Lower leg skin (tissue), 3 donors: ENCODE data around the gene ARHGAP21.

Experiments
- POLR2A ChIP-seq, 2 donors: fragments of 450-650 bp; IDR thresholded peaks; one replicate each; pipeline ENCODE4 v1.6.1; 2016 to 2017; ENCODE audit warnings: antibody characterized with exemption in 2 of 2, mild to moderate bottlenecking in 1 of 2, moderate library complexity in 1 of 2
- TF ChIP-seq, protein P1 (sequence below), 3 donors: fragments of 450-650 bp; IDR thresholded peaks; one replicate each; pipeline ENCODE4 v1.5.1; 2016; ENCODE audit warnings: antibody characterized with exemption in 3 of 3, mild to moderate bottlenecking in 3 of 3, moderate library complexity in 2 of 3

DNA sequence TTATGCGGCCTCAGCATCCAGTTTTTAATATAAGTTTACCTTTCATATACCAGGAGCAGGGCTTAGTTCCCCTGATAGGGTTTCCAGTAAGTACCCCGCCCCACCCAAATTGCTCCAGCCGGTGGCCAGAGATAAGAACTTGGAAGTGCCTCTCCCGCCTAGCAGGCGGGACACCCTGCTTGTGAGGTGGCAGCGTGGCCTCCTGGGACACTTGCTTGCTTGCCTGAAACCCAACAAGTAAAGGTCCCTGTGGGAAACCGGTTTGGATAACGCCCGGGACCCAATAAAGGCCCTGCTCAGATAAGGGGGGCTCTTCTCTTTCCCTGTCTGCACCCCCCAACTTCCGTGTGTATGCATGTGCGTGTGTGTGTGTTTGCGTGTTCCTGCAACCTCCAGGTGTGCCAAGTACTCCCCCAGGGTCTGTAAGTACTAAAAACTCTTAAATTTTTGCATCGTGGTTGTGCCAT, 154.3 kb downstream of the ARHGAP21 start:
- TF ChIP-seq POLR2A (IDR thresholded peaks at IDR 0.05), result no peak
- TF ChIP-seq, protein P1, sequence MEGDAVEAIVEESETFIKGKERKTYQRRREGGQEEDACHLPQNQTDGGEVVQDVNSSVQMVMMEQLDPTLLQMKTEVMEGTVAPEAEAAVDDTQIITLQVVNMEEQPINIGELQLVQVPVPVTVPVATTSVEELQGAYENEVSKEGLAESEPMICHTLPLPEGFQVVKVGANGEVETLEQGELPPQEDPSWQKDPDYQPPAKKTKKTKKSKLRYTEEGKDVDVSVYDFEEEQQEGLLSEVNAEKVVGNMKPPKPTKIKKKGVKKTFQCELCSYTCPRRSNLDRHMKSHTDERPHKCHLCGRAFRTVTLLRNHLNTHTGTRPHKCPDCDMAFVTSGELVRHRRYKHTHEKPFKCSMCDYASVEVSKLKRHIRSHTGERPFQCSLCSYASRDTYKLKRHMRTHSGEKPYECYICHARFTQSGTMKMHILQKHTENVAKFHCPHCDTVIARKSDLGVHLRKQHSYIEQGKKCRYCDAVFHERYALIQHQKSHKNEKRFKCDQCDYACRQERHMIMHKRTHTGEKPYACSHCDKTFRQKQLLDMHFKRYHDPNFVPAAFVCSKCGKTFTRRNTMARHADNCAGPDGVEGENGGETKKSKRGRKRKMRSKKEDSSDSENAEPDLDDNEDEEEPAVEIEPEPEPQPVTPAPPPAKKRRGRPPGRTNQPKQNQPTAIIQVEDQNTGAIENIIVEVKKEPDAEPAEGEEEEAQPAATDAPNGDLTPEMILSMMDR (IDR thresholded peaks at IDR 0.05), result no peak
